ENCODE measurements around the gene MEGF6. TPM values are rescaled to one million over a fixed set of nuclear protein-coding genes. Genes with fewer than 3 reads are reported as not detected.

The MEGF6 gene
- total and polyA plus RNA-seq, 2 of the 8 experiments (the other 6 are each of a cell fraction or from before 2014, with no cell fraction given), result 4.1 to 14.8 TPM

GRCh38 chr1:3543076-3544039 is 68.0 kb downstream of the MEGF6 start (continued):
- no peak for TF ChIP-seq SUZ12 (IDR thresholded peaks at IDR 0.05; ENCODE audit: low read length)
- no peak for TF ChIP-seq TAF7 (optimal IDR thresholded peaks at IDR 0.05; ENCODE audit: borderline replicate concordance, low read depth, low read length)

Measured in H1 (cell line).